Effector memory CD8-positive, alpha-beta T cell (primary cell): Measurements from ENCODE around the gene CPNE7.

Experiments used
- ATAC-seq: fragments of 150-1000 bp; cut with Tn5 transposase; replicated peaks from 2 replicates; pipeline ENCODE4 v1.10.0; 2021; ENCODE audit warnings: mild to moderate bottlenecking, moderate library complexity
- DNase-seq, 3 experiments: peaks; one replicate each; pipeline ENCODE4 v3.0.0; 2021
- H3K27ac Mint-ChIP-seq, 2 donors: one replicate each; pipeline ENCODE4 v1.8.0; 2022; ENCODE audit warnings: mild to moderate bottlenecking in 2 of 2, mixed read lengths in 2 of 2, moderate library complexity in 2 of 2
- H3K27me3 Mint-ChIP-seq, 2 donors: one replicate each; pipeline ENCODE4 v1.8.0; 2022; ENCODE audit warnings: mixed read lengths in 2 of 2
- H3K36me3 Mint-ChIP-seq: one replicate; pipeline ENCODE4 v1.8.0; 2022; ENCODE audit warnings: mild to moderate bottlenecking, moderate library complexity, mixed read lengths; ENCODE audit not compliant: insufficient read depth
- H3K4me1 Mint-ChIP-seq, 2 donors: one replicate each; pipeline ENCODE4 v1.8.0; 2022; ENCODE audit warnings: low read depth in 2 of 2, mixed read lengths in 2 of 2
- H3K4me3 Mint-ChIP-seq, 2 donors: one replicate each; pipeline ENCODE4 v1.8.0; 2022; ENCODE audit warnings: mild to moderate bottlenecking in 2 of 2, mixed read lengths in 2 of 2, moderate library complexity in 2 of 2
- H3K9me3 Mint-ChIP-seq, 2 donors: one replicate each; pipeline ENCODE4 v1.8.0; 2022; ENCODE audit warnings: mixed read lengths in 2 of 2
- total RNA-seq, 9 experiments: gene quantifications; one replicate each; lab custom pipeline; 2026; lab: John Stamatoyannopoulos, UW

CPNE7 gene
- 0.67 to 24.0 (median 6.1) reads per million in 9 experiments for total RNA-seq

DNA sequence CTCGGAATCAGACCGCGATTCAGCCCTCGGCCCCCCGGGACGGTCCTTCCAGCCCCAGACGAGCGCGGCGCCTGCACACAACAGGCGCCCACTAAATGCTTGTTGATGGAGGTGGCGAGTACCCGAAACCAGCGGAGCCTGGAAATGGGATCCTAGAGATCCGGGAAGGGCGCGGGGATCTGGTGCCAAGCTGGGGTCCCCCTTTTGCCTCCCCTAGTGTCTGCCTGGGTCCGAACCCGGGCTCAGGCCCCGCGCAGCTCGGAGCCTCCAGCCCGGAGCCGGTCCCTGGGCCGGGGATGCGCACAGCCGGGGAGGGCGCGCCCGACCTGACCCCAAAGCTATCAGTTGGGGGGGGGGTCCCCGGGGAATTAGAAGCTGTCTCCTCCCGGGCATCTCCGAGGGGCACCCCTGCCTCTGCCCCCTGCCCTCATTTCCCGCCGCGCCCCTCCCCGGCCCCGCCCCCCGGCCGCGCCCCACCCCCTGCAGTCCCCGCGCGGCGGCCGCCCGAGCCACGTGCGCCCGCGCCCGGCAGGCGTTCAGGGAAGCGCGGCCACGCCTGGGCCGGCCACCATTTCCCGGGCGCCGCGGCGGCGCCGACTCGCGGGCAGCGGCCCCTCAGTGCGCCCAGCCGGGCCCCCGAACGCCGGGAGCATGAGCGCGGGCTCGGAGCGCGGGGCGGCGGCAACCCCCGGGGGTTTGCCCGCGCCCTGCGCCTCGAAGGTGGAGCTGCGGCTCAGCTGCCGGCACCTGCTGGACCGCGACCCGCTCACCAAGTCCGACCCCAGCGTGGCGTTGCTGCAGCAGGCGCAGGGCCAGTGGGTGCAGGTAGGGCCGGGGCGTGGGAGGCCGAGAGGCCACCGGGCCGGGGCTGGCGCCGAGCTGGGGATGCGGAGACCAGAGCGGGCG is at the start of gene CPNE7:
Gene CPNE7, plus strand, starts transcription at position 512 of the 906 bp plus-strand sequence. Its CDS starts 140 bp downstream, at position 652.
- H3K4me3 Mint-ChIP-seq = peak within 1 kb of the TSS; percentile 72 to 74
- peaks cover 0 to 6% of the 10 kb centered on the region in 2 donors for H3K4me1 Mint-ChIP-seq
- no peaks in the 10 kb centered on the region for H3K9me3 Mint-ChIP-seq
- H3K27me3 Mint-ChIP-seq = peaks cover 16 to 24% of the 10 kb centered on the region in 2 donors
- H3K27ac Mint-ChIP-seq = no peak within 1 kb of the TSS
- H3K36me3 Mint-ChIP-seq = no peaks in the 10 kb centered on the region
- ATAC-seq (peak; percentile 54), DNase-seq (no peak)

DNA sequence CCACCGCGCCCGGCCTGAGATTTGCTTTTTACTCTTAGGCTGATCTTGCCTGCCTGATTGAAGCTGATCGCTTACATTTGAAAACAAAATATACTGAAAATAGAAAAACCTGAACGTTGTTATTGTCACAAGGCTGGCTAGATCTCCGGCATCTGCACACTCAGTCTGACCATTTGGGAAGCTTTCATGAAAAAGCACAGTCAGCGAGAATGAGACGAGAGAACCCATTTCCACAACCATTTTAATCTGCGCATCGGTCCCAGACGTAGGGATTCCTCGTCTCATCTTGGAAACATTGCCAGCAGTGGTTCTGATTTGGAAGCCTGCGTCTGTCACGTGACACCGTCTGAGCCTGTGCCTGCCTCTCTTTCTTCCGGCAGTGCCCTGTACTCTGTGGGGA is 46.5 kb upstream of the CPNE7 start:
- Mint-ChIP-seq H3K9me3 (no peaks in the 10 kb centered on the region), H3K4me1 (peaks cover 2% of the 10 kb centered on the region in 2 donors)

GRCh38 chr16:89530401-89531381 is 44.9 kb upstream of the CPNE7 start:
- H3K9me3 Mint-ChIP-seq = no peaks in the 10 kb centered on the region
- ATAC-seq = no peak
- no peaks in the 10 kb centered on the region for H3K27me3 Mint-ChIP-seq
- H3K27ac Mint-ChIP-seq = no peak overlapping the region
- peaks cover 10% of the 10 kb centered on the region in 2 donors for H3K4me1 Mint-ChIP-seq
- H3K4me3 Mint-ChIP-seq = no peak overlapping the region
- H3K36me3 Mint-ChIP-seq = peaks cover 66% of the 10 kb centered on the region
- no peak for DNase-seq

More for the DNA sequence above, 46.5 kb upstream of the CPNE7 start:
- no peak for ATAC-seq
- no peaks in the 10 kb centered on the region for H3K27me3 Mint-ChIP-seq
- no peak for DNase-seq
- peaks cover 82% of the 10 kb centered on the region for H3K36me3 Mint-ChIP-seq
- no peak overlapping the region for H3K27ac Mint-ChIP-seq
- H3K4me3 Mint-ChIP-seq = no peak overlapping the region

DNA sequence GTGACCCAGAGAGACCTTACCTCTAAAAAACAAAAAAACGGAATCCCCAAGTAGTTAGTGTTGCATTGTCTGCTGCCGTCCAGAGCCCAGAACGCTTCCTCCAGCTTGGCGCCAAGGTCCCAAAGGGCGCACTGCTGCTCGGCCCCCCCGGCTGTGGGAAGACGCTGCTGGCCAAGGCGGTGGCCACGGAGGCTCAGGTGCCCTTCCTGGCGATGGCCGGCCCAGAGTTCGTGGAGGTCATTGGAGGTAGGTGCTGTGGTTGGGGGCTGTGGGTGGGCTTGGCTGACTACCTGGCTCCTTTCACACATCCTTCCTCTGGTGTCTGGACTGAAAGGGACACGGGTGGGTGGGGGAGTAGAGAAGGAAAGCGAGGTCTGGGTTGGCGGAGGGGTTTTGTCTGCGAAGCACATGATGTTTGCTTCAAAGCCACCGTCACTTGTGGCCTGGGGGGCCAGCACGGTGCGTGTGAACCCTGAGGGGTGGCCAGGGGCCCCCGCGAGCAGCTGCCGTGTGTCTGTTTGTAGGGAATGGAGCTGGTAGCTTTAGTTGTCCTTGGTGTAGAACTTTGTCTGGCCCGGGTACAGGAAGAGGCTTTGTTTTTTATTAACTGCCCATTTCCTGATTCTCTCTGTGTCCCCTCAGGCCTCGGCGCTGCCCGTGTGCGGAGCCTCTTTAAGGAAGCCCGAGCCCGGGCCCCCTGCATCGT is 43.6 kb upstream of the CPNE7 start:
- ATAC-seq = no peak

GRCh38 chr16:89534252-89534756 is 41.3 kb upstream of the CPNE7 start:
- peak; percentile 88 for ATAC-seq
- H3K4me1 Mint-ChIP-seq = peaks cover 10% of the 10 kb centered on the region in 2 donors
- peak overlapping the region; percentile 54 to 70 for H3K27ac Mint-ChIP-seq
- no peak for DNase-seq
- H3K27me3 Mint-ChIP-seq = no peaks in the 10 kb centered on the region
- peaks cover 41% of the 10 kb centered on the region for H3K36me3 Mint-ChIP-seq
- peak overlapping the region; percentile 34 to 52 for H3K4me3 Mint-ChIP-seq
- H3K9me3 Mint-ChIP-seq = no peaks in the 10 kb centered on the region

More for the DNA sequence above, 43.6 kb upstream of the CPNE7 start:
- Mint-ChIP-seq H3K4me1 (peaks cover 10% of the 10 kb centered on the region in 2 donors), H3K9me3 (no peaks in the 10 kb centered on the region), H3K27me3 (no peaks in the 10 kb centered on the region), H3K27ac (peak overlapping the region in 1 of 2 donors; percentile 53), H3K4me3 (no peak overlapping the region), H3K36me3 (peaks cover 58% of the 10 kb centered on the region)
- DNase-seq = no peak

DNA sequence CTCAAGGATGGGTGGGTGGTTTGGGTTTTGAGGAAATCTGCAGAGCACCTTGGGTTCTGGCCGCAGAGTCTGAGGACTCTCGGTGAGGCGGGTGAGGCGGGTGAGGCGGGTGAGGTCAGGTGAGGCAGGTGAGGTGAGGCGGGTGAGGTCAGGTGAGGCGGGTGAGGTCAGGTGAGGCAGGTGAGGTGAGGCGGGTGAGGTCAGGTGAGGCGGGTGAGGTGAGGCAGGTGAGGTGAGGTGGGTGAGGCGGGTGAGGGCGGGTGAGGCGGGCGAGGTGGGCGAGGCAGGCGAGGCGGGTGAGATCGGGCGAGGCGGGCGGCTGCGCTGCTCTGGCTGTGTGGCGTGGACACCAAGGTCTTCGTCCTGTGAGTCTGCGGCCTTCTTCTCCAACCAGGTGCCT is 39.2 kb upstream of the CPNE7 start:
- Mint-ChIP-seq H3K27ac (no peak overlapping the region), H3K4me1 (peaks cover 10% of the 10 kb centered on the region in 2 donors)

DNA sequence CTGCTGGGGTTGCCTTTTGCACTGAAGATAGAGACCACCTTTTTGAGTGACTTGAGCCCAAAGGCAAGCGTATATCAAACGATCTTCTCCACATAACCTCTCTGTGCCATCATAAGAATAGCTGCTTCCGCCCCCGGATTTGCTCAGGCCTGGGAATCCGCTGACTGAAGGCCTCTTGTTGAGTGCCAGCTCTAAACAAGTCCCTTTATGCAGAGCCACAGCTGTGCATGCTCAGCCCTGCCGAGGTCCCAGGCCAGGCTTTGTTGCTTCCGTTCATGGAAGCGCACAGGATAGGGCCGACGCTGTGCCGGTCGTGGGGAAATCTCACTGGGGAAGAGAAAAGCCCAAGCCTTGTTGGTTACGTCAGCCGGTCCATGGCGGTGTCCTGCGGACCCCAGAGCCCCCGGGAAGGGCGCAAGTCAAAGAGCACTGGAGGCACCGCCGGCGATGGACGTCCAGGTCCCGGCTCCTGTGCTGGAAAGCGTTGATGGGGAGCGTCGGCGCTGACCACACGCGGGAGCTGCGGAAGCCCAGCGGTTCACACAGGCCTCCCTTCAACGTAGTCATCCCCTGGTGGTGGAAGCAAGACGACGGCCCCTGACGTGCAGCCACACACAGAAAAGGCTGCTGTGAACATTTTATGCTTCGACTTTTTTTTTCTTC is 38.5 kb upstream of the CPNE7 start:
- Mint-ChIP-seq H3K27ac (no peak overlapping the region), H3K36me3 (peaks cover 33% of the 10 kb centered on the region)

More for the DNA sequence above, 39.2 kb upstream of the CPNE7 start:
- Mint-ChIP-seq H3K9me3 (no peaks in the 10 kb centered on the region), H3K36me3 (peaks cover 37% of the 10 kb centered on the region), H3K4me3 (no peak overlapping the region), H3K27me3 (no peaks in the 10 kb centered on the region)
- ATAC-seq (no peak), DNase-seq (no peak)

GRCh38 chr16:89537549-89537925 is 38.0 kb upstream of the CPNE7 start:
- H3K9me3 Mint-ChIP-seq = no peaks in the 10 kb centered on the region
- peaks cover 10% of the 10 kb centered on the region in 2 donors for H3K4me1 Mint-ChIP-seq
- no peak overlapping the region for H3K27ac Mint-ChIP-seq
- H3K4me3 Mint-ChIP-seq = no peak overlapping the region
- no peak for DNase-seq
- no peaks in the 10 kb centered on the region for H3K27me3 Mint-ChIP-seq
- ATAC-seq = no peak
- H3K36me3 Mint-ChIP-seq = peaks cover 28% of the 10 kb centered on the region

More for the DNA sequence above, 38.5 kb upstream of the CPNE7 start:
- no peaks in the 10 kb centered on the region for H3K9me3 Mint-ChIP-seq
- H3K27me3 Mint-ChIP-seq = no peaks in the 10 kb centered on the region
- DNase-seq (no peak), ATAC-seq (no peak)
- peaks cover 10% of the 10 kb centered on the region in 2 donors for H3K4me1 Mint-ChIP-seq
- no peak overlapping the region for H3K4me3 Mint-ChIP-seq

GRCh38 chr16:89538286-89538685 is 37.3 kb upstream of the CPNE7 start:
- H3K4me1 Mint-ChIP-seq = peaks cover 10% of the 10 kb centered on the region in 2 donors
- DNase-seq = no peak
- H3K4me3 Mint-ChIP-seq = no peak overlapping the region
- H3K27me3 Mint-ChIP-seq = no peaks in the 10 kb centered on the region
- peaks cover 21% of the 10 kb centered on the region for H3K36me3 Mint-ChIP-seq
- no peaks in the 10 kb centered on the region for H3K9me3 Mint-ChIP-seq
- ATAC-seq = no peak
- peak overlapping the region in 1 of 2 donors; percentile 44 for H3K27ac Mint-ChIP-seq

DNA sequence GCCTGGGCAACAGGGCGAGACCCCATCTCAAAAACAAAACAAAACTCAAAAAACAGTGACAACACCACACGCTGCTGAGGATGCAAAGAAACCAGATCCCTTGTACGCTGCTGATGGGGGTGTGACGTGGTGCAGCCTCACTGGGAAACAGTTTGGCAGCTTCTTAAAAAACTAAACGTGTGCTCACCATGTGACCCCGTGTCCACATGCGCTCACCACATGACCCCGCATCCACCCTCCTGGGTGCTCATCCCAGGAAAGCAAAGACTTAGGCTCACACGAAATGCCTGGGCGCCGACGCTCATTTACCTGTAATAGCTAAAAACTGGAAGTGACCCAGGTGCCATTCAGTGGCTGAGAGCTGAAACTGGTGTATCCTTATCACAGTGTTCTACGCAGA is 35.0 kb upstream of the CPNE7 start:
- Mint-ChIP-seq H3K27ac (no peak overlapping the region), H3K36me3 (peaks cover 15% of the 10 kb centered on the region), H3K4me3 (no peak overlapping the region), H3K9me3 (no peaks in the 10 kb centered on the region), H3K4me1 (no peaks in the 10 kb centered on the region), H3K27me3 (no peaks in the 10 kb centered on the region)
- no peak for DNase-seq
- ATAC-seq = no peak

- DNase-seq (no peak), ATAC-seq (no peak)
- Mint-ChIP-seq H3K27ac (no peak overlapping the region), H3K4me3 (no peak overlapping the region), H3K36me3 (peaks cover 21% of the 10 kb centered on the region), H3K9me3 (no peaks in the 10 kb centered on the region), H3K27me3 (no peaks in the 10 kb centered on the region), H3K4me1 (no peaks in the 10 kb centered on the region)
These were observed 33.8 kb upstream of the CPNE7 start for GRCh38 chr16:89541792-89542191.

DNA sequence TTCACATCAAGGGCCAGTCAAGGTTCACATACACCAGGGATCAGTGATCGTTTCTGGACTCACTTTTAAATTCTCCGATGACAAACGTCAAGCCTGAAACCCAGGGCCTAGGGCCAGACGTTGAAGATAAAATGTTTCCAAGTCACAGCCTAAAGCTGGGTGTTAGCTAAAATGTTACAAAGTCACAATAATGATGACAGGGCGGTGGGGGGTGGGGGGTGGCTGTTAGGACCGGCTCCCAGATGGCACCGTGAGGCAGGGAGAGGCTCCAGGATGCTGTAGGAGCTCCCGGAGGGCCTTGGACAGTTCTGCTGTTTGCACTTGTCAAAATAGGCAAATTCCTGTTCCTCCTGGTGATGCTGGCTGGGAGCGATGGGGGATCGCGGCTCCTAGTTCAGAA is 31.4 kb upstream of the CPNE7 start:
- no peaks in the 10 kb centered on the region for H3K4me1 Mint-ChIP-seq
- H3K9me3 Mint-ChIP-seq = no peaks in the 10 kb centered on the region
- DNase-seq (no peak), ATAC-seq (no peak)
- H3K27ac Mint-ChIP-seq = no peak overlapping the region
- H3K36me3 Mint-ChIP-seq = peaks cover 34% of the 10 kb centered on the region
- no peak overlapping the region for H3K4me3 Mint-ChIP-seq
- H3K27me3 Mint-ChIP-seq = no peaks in the 10 kb centered on the region
